H1 (cell line): Measurements from ENCODE around the gene COL4A2. TPM values are rescaled to one million over a fixed set of nuclear protein-coding genes. Genes with fewer than 3 reads are reported as not detected.

Experiments
- BACH1 ChIP-seq: IDR thresholded peaks from 2 replicates; pipeline ENCODE4 v1.6.1; 2012; ENCODE audit warnings: low read length, improper control_type of control experiment
- BRCA1 ChIP-seq: IDR thresholded peaks from 2 replicates; pipeline ENCODE4 v1.6.1; 2012; ENCODE audit warnings: low read depth, low read length, improper control_type of control experiment
- CBX5 ChIP-seq: fragments of 300-800, 300-1000 bp; sonication (generic); IDR thresholded peaks from 2 replicates; pipeline ENCODE4 v1.7.1; 2016; ENCODE audit warnings: antibody characterized with exemption, low read length, low read depth
- CBX8 ChIP-seq: fragments of 300-800, 300-1000 bp; sonication (generic); IDR thresholded peaks from 2 replicates; pipeline ENCODE4 v1.7.1; 2016; ENCODE audit warnings: low read depth, low read length, borderline replicate concordance
- E2F6 ChIP-seq: IDR thresholded peaks from 2 replicates; pipeline ENCODE4 v1.6.1; 2012; ENCODE audit warnings: inconsistent platforms
- GTF2F1 ChIP-seq: IDR thresholded peaks from 2 replicates; pipeline ENCODE4 v1.6.1; 2012; ENCODE audit warnings: low read depth, low read length, improper control_type of control experiment, borderline replicate concordance
- KDM4A ChIP-seq: IDR thresholded peaks from one replicate; pipeline ENCODE4 v1.7.1; 2012; ENCODE audit warnings: low read depth, mild to moderate bottlenecking, moderate library complexity, low read length, inconsistent platforms; ENCODE audit not compliant: severe bottlenecking
- MAFK ChIP-seq: IDR thresholded peaks from 2 replicates; pipeline ENCODE4 v1.6.1; 2012; ENCODE audit warnings: low read depth, mild to moderate bottlenecking, improper control_type of control experiment, low read length
- NANOG ChIP-seq: IDR thresholded peaks from 2 replicates; pipeline ENCODE4 v1.6.1; 2011; ENCODE audit warnings: low read length, low read depth, mild to moderate bottlenecking, inconsistent platforms; ENCODE audit not compliant: insufficient read depth, poor library complexity, severe bottlenecking
- PHF8 ChIP-seq: fragments of 200-600 bp; sonication (generic); conservative IDR thresholded peaks from 2 replicates; pipeline ENCODE4 v1.7.1; 2012; ENCODE audit warnings: low read depth, mild to moderate bottlenecking, inconsistent platforms, low read length, moderate library complexity
- POLR2A ChIP-seq, 2 experiments: IDR thresholded peaks; 1 replicate in 1 of 2; 2 replicates in 1 of 2; pipeline ENCODE4 v1.6.1; 2011; ENCODE audit warnings: low read depth in 2 of 2, low read length in 2 of 2, mild to moderate bottlenecking in 2 of 2; ENCODE audit errors: control extremely low read depth in 1 of 2
- POLR2AphosphoS5 ChIP-seq: IDR thresholded peaks from 2 replicates; pipeline ENCODE4 v1.6.1; 2011; ENCODE audit warnings: low read depth, low read length
- RXRA ChIP-seq: IDR thresholded peaks from 2 replicates; pipeline ENCODE4 v1.6.1; 2011; ENCODE audit warnings: low read depth, mild to moderate bottlenecking, low read length, moderate library complexity; ENCODE audit not compliant: insufficient read depth
- SIN3A ChIP-seq, 2 experiments: IDR thresholded peaks in 1 of 2; conservative IDR thresholded peaks in 1 of 2; 2 replicates each; pipeline ENCODE4 v1.6.1; 2011 to 2012; ENCODE audit warnings: low read length in 2 of 2, improper control_type of control experiment in 1 of 2, low read depth in 1 of 2, mild to moderate bottlenecking in 1 of 2
- SP2 ChIP-seq: IDR thresholded peaks from 2 replicates; pipeline ENCODE4 v1.6.1; 2012; ENCODE audit warnings: mild to moderate bottlenecking, low read length, inconsistent platforms
- TAF1 ChIP-seq: IDR thresholded peaks from 2 replicates; pipeline ENCODE4 v1.6.1; 2011; ENCODE audit warnings: mild to moderate bottlenecking, low read depth, low read length
- TBP ChIP-seq: IDR thresholded peaks from 2 replicates; pipeline ENCODE4 v1.6.1; 2011; ENCODE audit warnings: low read depth, low read length, improper control_type of control experiment
- ZNF274 ChIP-seq: IDR thresholded peaks from 2 replicates; pipeline ENCODE4 v1.7.0; 2012; ENCODE audit warnings: low read length, borderline replicate concordance; ENCODE audit errors: extremely low read depth
- polyA plus RNA-seq, 7 experiments: library from polyadenylated mRNA; depleted of rRNA in 3 of 7; stranded (reverse) in 5 of 7; unstranded in 2 of 7; fragments of >200 nt in 5 of 7; fragments of 200-250 nt in 2 of 7; gene quantifications; 1 replicate in 5 of 7; 2 replicates in 1 of 7; 4 replicates in 1 of 7; pipeline versions ENCODE4 v1.2.1 to v1.2.3, GENCODE V29; 2011 to 2013; ENCODE audit warnings: missing spikeins in 2 of 7, mixed read lengths in 2 of 7
- total RNA-seq: library from RNA; stranded (reverse); fragmentation: NEBNext Ultra II Directional; extraction: Animal tissue kit (Norgen Biotek cat#: 25700); gene quantifications from 2 replicates; pipeline ENCODE4 v1.2.1, GENCODE V29; 2021
- TF ChIP-seq, protein P1 (sequence below): IDR thresholded peaks from 2 replicates; pipeline ENCODE4 v1.6.1; 2012; ENCODE audit warnings: inconsistent platforms
- TF ChIP-seq, protein P2 (sequence below), 3 experiments: IDR thresholded peaks; 1 replicate in 2 of 3; 2 replicates in 1 of 3; pipeline versions ENCODE4 v1.5.1 to v1.6.1; 2011; ENCODE audit warnings: low read length in 3 of 3, mild to moderate bottlenecking in 3 of 3, inconsistent platforms in 2 of 3, low read depth in 1 of 3, moderate library complexity in 1 of 3; ENCODE audit not compliant: insufficient read depth in 1 of 3; ENCODE audit errors: control extremely low read depth in 1 of 3

Gene COL4A2
- total and polyA plus RNA-seq, 2 of the 8 experiments (the other 6 are each of a cell fraction or from before 2014, with no cell fraction given), result 80.4 to 87.3 TPM

- no peak for TF ChIP-seq MAFK
- TF ChIP-seq CBX8, result no peak
- TF ChIP-seq CBX5, result no peak
- no peak for TF ChIP-seq RXRA
- peak; percentile 7; the same call in 1 of the 2 replicates for TF ChIP-seq BACH1
- TF ChIP-seq TBP, result peak; percentile 69
- TF ChIP-seq POLR2A (IDR thresholded peaks at IDR 0.05; ENCODE audit: control extremely low read depth in 1 of 2, low read depth in 2 of 2, low read length in 2 of 2), result peak; percentile 56 to 88
- no peak for TF ChIP-seq E2F6
- TF ChIP-seq, protein P1, sequence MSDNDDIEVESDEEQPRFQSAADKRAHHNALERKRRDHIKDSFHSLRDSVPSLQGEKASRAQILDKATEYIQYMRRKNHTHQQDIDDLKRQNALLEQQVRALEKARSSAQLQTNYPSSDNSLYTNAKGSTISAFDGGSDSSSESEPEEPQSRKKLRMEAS, result peak; percentile 64
- TF ChIP-seq TAF1, result peak; percentile 79
- peak; percentile 83 for TF ChIP-seq PHF8
- no peak for TF ChIP-seq GTF2F1
- peak; percentile 75; the same call in 1 of the 2 replicates for TF ChIP-seq POLR2AphosphoS5
- TF ChIP-seq ZNF274, result no peak
- TF ChIP-seq SP2, result no peak
- TF ChIP-seq KDM4A, result peak; percentile 56
- peak in 1 of 2 experiments; percentile 77; a peak in 1 of 4 replicates for TF ChIP-seq SIN3A (conservative IDR thresholded peaks at IDR 0.05 in 1 of 2, IDR thresholded peaks at IDR 0.05 in 1 of 2; ENCODE audit: low read depth in 1 of 2, low read length in 2 of 2)
- TF ChIP-seq, protein P2, sequence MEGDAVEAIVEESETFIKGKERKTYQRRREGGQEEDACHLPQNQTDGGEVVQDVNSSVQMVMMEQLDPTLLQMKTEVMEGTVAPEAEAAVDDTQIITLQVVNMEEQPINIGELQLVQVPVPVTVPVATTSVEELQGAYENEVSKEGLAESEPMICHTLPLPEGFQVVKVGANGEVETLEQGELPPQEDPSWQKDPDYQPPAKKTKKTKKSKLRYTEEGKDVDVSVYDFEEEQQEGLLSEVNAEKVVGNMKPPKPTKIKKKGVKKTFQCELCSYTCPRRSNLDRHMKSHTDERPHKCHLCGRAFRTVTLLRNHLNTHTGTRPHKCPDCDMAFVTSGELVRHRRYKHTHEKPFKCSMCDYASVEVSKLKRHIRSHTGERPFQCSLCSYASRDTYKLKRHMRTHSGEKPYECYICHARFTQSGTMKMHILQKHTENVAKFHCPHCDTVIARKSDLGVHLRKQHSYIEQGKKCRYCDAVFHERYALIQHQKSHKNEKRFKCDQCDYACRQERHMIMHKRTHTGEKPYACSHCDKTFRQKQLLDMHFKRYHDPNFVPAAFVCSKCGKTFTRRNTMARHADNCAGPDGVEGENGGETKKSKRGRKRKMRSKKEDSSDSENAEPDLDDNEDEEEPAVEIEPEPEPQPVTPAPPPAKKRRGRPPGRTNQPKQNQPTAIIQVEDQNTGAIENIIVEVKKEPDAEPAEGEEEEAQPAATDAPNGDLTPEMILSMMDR (IDR thresholded peaks at IDR 0.05; ENCODE audit: control extremely low read depth in 1 of 3, insufficient read depth in 1 of 3, low read depth in 1 of 3, low read length in 3 of 3), result no peak
- TF ChIP-seq NANOG, result no peak
- TF ChIP-seq BRCA1, result no peak
Observed at GRCh38 chr13:110306960-110307766, at the start of gene COL4A2, which contains the start of gene COL4A1 (continued).
